Nucleus accumbens (tissue), 56 donors: ENCODE data around the gene RANBP1.
A peak's percentile ranks its signal among the peaks of the same experiment; 100 is the strongest.
"Not testable (repeated sequence)": the region's sequence is repeated elsewhere in the genome, so short reads cannot be mapped to it uniquely, and the experiment has no call there.

Source experiments
- DNase-seq, 56 donors: peaks; one replicate each; lab custom pipeline; 2025; lab: John Stamatoyannopoulos, UW

RANBP1 gene

GRCh38 chr22:20147237-20147988 lies 31.5 kb downstream of the RANBP1 start:
- no peak for DNase-seq

- DNase-seq = no peak
Observed at GRCh38 chr22:20148414-20148813, 32.5 kb downstream of the RANBP1 start.

GRCh38 chr22:20149257-20150250 lies 33.6 kb downstream of the RANBP1 start:
- no peak for DNase-seq

- no peak for DNase-seq
Observed at GRCh38 chr22:20150381-20151275, 34.7 kb downstream of the RANBP1 start, which contains the start of gene CCDC188. CCDC188 (minus strand) TSS chr22:20151055; CDS start chr22:20150986, 69 bp downstream.

- no peak for DNase-seq
Observed at GRCh38 chr22:20151276-20151588, 35.3 kb downstream of the RANBP1 start.

GRCh38 chr22:20152464-20152890 lies 36.6 kb downstream of the RANBP1 start:
- DNase-seq = no peak

- DNase-seq = no peak
Observed at GRCh38 chr22:20153945-20154344, 38.0 kb downstream of the RANBP1 start.

- DNase-seq = no peak
Observed at GRCh38 chr22:20154602-20155187, 38.8 kb downstream of the RANBP1 start.

- peak in 49 of 56 donors; percentile 7 to 79 (median 43) for DNase-seq
Observed at GRCh38 chr22:20155330-20156041, 39.6 kb downstream of the RANBP1 start.

GRCh38 chr22:20156042-20156389 lies 40.1 kb downstream of the RANBP1 start:
- DNase-seq = no peak

- DNase-seq = peak in 52 of 56 donors; percentile 13 to 93 (median 65)
Observed at GRCh38 chr22:20156611-20157429, 40.9 kb downstream of the RANBP1 start.

GRCh38 chr22:20157430-20158183 lies 41.7 kb downstream of the RANBP1 start:
- no peak for DNase-seq

- DNase-seq = no peak
Observed at GRCh38 chr22:20158391-20159036, 42.6 kb downstream of the RANBP1 start.

GRCh38 chr22:20159076-20159475 lies 43.2 kb downstream of the RANBP1 start:
- no peak for DNase-seq

GRCh38 chr22:20159531-20159930 lies 43.6 kb downstream of the RANBP1 start:
- not testable (repeated sequence) for DNase-seq

GRCh38 chr22:20160041-20160440 lies 44.1 kb downstream of the RANBP1 start:
- no peak for DNase-seq

- DNase-seq = no peak
Observed at GRCh38 chr22:20164863-20165262, 49.0 kb downstream of the RANBP1 start.
